Astrocyte of the spinal cord (primary cell): ENCODE measurements around the gene TNFSF12.

ENCODE experiments used
- DNase-seq: peaks from one replicate; pipeline ENCODE4 v3.0.0; 2011; ENCODE audit warnings: low read depth, low spot score
- H3K4me3 ChIP-seq: 2 replicates; pipeline ENCODE4 v1.5.1; 2011; ENCODE audit warnings: low read depth, mild to moderate bottlenecking, low read length, moderate library complexity
- in situ Hi-C: cut with HindIII; loops from 2 replicates; pipeline ENCODE4 v1.10.0; 2017; ENCODE audit warnings: low sequenced_read_pairs
- TF ChIP-seq, protein P1 (sequence below): IDR thresholded peaks from 2 replicates; pipeline ENCODE4 v1.5.1; 2012; ENCODE audit warnings: low read depth, mild to moderate bottlenecking, low read length, inconsistent platforms

TNFSF12 gene

DNA sequence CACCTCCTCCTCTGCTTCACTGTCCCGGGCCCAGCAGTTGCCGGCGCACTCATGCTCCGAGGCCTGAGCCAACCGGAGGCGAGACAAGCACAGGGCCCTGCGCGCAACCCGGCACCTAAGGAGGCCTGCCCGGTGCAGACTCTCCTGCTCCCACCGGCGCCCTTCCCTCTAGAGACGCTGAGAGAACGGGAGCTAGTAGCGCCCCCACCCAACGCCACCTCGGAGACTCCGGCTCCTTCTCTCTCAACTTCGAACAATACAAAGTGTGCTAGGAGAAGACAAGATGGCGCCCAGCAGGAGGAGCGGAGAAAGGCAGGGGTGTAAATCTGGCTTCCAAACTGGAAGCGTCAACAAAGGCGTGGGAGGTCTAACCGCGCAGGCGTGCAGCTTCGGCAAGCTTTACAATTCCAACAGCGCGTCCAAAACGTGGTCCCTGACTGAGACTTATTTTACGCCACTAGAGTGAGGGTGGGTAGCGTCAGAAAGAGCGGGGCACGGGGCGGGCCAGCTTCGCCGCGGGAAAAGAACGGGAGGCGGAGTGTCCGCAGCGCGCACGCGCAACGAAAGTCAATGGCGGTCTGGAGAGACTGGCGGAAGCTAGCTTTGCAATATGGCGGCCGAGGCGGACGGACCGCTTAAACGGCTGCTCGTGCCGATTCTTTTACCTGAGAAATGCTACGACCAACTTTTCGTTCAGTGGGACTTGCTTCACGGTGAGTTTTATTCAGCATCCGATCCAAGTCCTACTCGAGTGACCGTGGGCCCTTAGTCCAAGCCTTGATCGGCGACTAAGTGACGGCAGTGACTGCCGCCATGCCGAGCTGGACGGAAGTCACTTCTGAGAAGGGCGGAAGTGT is 34.6 kb downstream of the TNFSF12 start, which contains the start of gene MPDU1:
Gene MPDU1, plus strand, starts transcription at position 600 of the 857 bp plus-strand sequence. Its CDS starts 11 bp downstream, at position 611.
- H3K4me3 ChIP-seq: peak within 1 kb of the TSS; percentile 83
- in situ Hi-C loops: no loop called here
- peak; percentile 98 for DNase-seq
- TF ChIP-seq, protein P1, sequence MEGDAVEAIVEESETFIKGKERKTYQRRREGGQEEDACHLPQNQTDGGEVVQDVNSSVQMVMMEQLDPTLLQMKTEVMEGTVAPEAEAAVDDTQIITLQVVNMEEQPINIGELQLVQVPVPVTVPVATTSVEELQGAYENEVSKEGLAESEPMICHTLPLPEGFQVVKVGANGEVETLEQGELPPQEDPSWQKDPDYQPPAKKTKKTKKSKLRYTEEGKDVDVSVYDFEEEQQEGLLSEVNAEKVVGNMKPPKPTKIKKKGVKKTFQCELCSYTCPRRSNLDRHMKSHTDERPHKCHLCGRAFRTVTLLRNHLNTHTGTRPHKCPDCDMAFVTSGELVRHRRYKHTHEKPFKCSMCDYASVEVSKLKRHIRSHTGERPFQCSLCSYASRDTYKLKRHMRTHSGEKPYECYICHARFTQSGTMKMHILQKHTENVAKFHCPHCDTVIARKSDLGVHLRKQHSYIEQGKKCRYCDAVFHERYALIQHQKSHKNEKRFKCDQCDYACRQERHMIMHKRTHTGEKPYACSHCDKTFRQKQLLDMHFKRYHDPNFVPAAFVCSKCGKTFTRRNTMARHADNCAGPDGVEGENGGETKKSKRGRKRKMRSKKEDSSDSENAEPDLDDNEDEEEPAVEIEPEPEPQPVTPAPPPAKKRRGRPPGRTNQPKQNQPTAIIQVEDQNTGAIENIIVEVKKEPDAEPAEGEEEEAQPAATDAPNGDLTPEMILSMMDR: no peak

GRCh38 chr17:7586673-7587419 is 38.0 kb downstream of the TNFSF12 start:
- in situ Hi-C loops: no loop called here
- no peak for DNase-seq
- no peak overlapping the region for H3K4me3 ChIP-seq
- TF ChIP-seq, protein P1: peak; percentile 24

- TF ChIP-seq, protein P1: peak; percentile 20
- in situ Hi-C loops: no loop called here
- DNase-seq: peak; percentile 95
- H3K4me3 ChIP-seq: no peak overlapping the region
Measured at GRCh38 chr17:7587420-7588151, 38.7 kb downstream of the TNFSF12 start.

DNA sequence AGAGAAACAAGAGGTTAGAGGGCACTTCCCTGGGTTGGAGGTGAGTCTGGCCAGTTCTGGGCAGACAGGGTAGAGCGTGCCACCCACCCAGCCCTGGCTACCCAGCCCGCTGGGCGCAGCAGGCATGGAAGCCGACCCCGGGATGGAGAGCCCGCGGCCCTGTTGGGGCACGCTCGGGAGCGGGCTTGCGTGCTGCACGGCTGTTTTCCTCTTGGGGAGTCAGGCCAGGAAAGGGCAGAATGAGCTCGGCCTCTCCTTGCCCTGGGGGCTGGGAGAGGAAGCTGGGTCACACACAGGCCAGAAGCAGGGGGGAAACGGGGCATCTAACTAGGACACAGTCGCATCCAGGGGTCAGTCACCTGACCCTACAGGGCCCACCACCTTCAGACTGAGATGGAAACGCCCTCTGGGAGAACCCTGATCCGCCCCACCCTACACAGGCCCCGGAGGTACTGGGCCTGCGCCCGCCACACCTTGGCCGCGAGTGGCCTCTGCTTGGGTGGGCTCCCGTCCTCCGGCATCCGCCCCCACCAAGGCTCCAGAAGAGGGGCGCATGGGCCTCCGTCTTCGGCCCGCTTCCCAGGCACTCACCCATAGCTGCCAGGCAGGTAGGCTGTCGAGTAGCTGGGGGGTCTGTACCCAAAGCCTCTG is 39.8 kb downstream of the TNFSF12 start:
- in situ Hi-C loops: no loop called here

DNA sequence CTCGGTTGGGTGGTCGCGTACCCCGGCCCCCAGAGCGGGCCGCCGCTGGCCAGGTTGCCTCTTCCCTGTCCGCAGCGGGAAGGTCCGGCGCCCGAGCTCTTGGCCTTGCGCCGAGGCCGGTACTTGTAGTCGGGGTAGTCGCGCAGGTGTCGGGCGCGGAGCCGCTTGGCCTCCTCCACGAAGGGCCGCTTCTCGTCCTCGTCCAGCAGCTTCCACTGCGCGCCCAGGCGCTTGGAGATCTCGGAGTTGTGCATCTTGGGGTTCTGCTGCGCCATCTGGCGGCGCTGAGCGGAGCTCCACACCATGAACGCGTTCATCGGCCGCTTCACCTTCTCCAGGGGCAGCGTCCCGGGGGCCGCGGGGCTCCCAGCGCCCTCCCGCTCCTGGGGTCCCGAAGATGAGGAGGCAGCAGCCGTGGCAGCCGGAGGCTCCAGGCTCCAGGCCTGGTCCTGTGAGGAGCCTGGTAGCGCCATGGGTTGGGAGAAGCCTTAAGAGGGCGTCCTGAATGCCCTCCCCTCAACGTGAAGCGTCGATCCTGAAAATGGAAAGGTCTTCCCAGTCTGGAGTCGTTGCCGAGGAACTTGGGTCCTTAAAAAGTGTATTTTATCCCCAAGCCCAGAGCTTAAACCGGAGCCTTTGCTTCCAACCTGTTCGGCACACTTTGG is 40.5 kb downstream of the TNFSF12 start:
- TF ChIP-seq, protein P1: peak; percentile 93
- in situ Hi-C loops: no loop called here
- peak overlapping the region; percentile 13 for H3K4me3 ChIP-seq

More for the DNA sequence above, 39.8 kb downstream of the TNFSF12 start:
- H3K4me3 ChIP-seq: no peak overlapping the region
- DNase-seq: no peak
- TF ChIP-seq, protein P1: no peak

More for the DNA sequence above, 40.5 kb downstream of the TNFSF12 start:
- DNase-seq: peak; percentile 84
